HepG2 (cell line): ENCODE data around the gene MPC2. TPM values are rescaled to one million over a fixed set of nuclear protein-coding genes. Genes with fewer than 3 reads are reported as not detected.

ENCODE experiments used
- CEBPB ChIP-seq: IDR thresholded peaks from 2 replicates; pipeline ENCODE4 v1.6.1; 2011; ENCODE audit warnings: low read depth, low read length, improper control_type of control experiment, borderline replicate concordance
- CREBL2 ChIP-seq: sonication (generic); formaldehyde crosslinking; IDR thresholded peaks from 2 replicates; pipeline ENCODE4 v1.8.1; 2023; ENCODE audit warnings: missing genetic modification reagents, mild to moderate bottlenecking, borderline replicate concordance
- HDAC2 ChIP-seq: sonication (generic); formaldehyde crosslinking; IDR thresholded peaks from 2 replicates; pipeline ENCODE4 v1.4.0; 2020; ENCODE audit warnings: missing genetic modification reagents
- MAFG ChIP-seq: sonication (generic); formaldehyde crosslinking; IDR thresholded peaks from 2 replicates; pipeline ENCODE4 v1.5.1; 2020; ENCODE audit warnings: mild to moderate bottlenecking, missing genetic modification reagents
- PPARG ChIP-seq: conservative IDR thresholded peaks from 2 replicates; pipeline ENCODE4 v1.6.1; 2016; ENCODE audit warnings: missing biosample characterization, missing genetic modification reagents
- RBM39 ChIP-seq: fragments of 200-400 bp; formaldehyde crosslinking; IDR thresholded peaks from one replicate; pipeline ENCODE4 v1.6.1; 2018; ENCODE audit warnings: antibody characterized with exemption, mild to moderate bottlenecking, low read depth, low read length; ENCODE audit not compliant: poor library complexity, severe bottlenecking
- RCOR2 ChIP-seq: IDR thresholded peaks from 2 replicates; pipeline ENCODE4 v1.6.1; 2016; ENCODE audit warnings: missing biosample characterization, missing genetic modification reagents
- SMAD3 ChIP-seq: sonication (generic); formaldehyde crosslinking; IDR thresholded peaks from 2 replicates; pipeline ENCODE4 v1.4.0; 2020; ENCODE audit warnings: missing genetic modification reagents
- TRIM24 ChIP-seq: sonication (generic); formaldehyde crosslinking; IDR thresholded peaks from 2 replicates; pipeline ENCODE4 v1.8.0; 2022; ENCODE audit warnings: mild to moderate bottlenecking, missing genetic modification reagents
- ZFYVE20 ChIP-seq: sonication (generic); formaldehyde crosslinking; IDR thresholded peaks from 2 replicates; pipeline ENCODE4 v1.8.0; 2023; ENCODE audit warnings: low read depth, mild to moderate bottlenecking, moderate library complexity, missing genetic modification reagents, borderline replicate concordance
- ZNF138 ChIP-seq: sonication (generic); formaldehyde crosslinking; IDR thresholded peaks from 2 replicates; pipeline ENCODE4 v1.5.0; 2020; ENCODE audit warnings: mild to moderate bottlenecking, low read depth, missing genetic modification reagents
- ZNF264 ChIP-seq: sonication (generic); formaldehyde crosslinking; IDR thresholded peaks from 2 replicates; pipeline ENCODE4 v1.4.0; 2020; ENCODE audit warnings: missing genetic modification reagents
- ZNF292 ChIP-seq: sonication (generic); formaldehyde crosslinking; IDR thresholded peaks from 2 replicates; pipeline ENCODE4 v1.8.1; 2022; ENCODE audit warnings: mild to moderate bottlenecking, low read depth, missing genetic modification reagents, borderline replicate concordance
- ZNF350 ChIP-seq: sonication (generic); formaldehyde crosslinking; IDR thresholded peaks from 2 replicates; pipeline ENCODE4 v1.4.0; 2020; ENCODE audit warnings: mild to moderate bottlenecking, low read depth, missing genetic modification reagents, borderline replicate concordance
- ZNF597 ChIP-seq: sonication (generic); formaldehyde crosslinking; IDR thresholded peaks from 2 replicates; pipeline ENCODE4 v1.5.0; 2020; ENCODE audit warnings: missing genetic modification reagents
- ZNF629 ChIP-seq: sonication (generic); formaldehyde crosslinking; conservative IDR thresholded peaks from 2 replicates; pipeline ENCODE4 v1.5.0; 2020; ENCODE audit warnings: missing genetic modification reagents
- ZSCAN12 ChIP-seq: sonication (generic); formaldehyde crosslinking; IDR thresholded peaks from 2 replicates; pipeline ENCODE4 v1.9.0; 2021; ENCODE audit warnings: mild to moderate bottlenecking, missing genetic modification reagents
- polyA plus RNA-seq, 8 experiments: library from polyadenylated mRNA; depleted of rRNA in 3 of 8; stranded (reverse) in 7 of 8; unstranded in 1 of 8; fragments of >200 nt; fragmentation: Illumina TruSeq in 4 of 8; extraction: Trizol in 4 of 8; gene quantifications; 2 replicates each; pipeline versions ENCODE4 v1.2.1 to v1.2.3, GENCODE V29; 2011 to 2016; ENCODE audit warnings: low read depth in 4 of 8, missing spikeins in 1 of 8, mixed read lengths in 1 of 8; ENCODE audit not compliant: insufficient read depth in 1 of 8
- total RNA-seq, 5 experiments: library from RNA; depleted of rRNA; stranded (reverse); fragments of >200 nt; fragmentation: Illumina TruSeq; extraction: Trizol; gene quantifications; 2 replicates each; pipeline ENCODE4 v1.2.3, GENCODE V29; 2016; ENCODE audit warnings: low read depth in 1 of 5
- TF ChIP-seq, protein P1 (sequence below): sonication (generic); formaldehyde crosslinking; IDR thresholded peaks from 2 replicates; pipeline ENCODE4 v1.4.0; 2020; ENCODE audit warnings: missing genetic modification reagents
- TF ChIP-seq, protein P2 (sequence below): sonication (generic); formaldehyde crosslinking; IDR thresholded peaks from 2 replicates; pipeline ENCODE4 v1.4.0; 2020; ENCODE audit warnings: missing genetic modification reagents, mild to moderate bottlenecking, borderline replicate concordance
- TF ChIP-seq, protein P3 (sequence below): sonication (generic); formaldehyde crosslinking; IDR thresholded peaks from 2 replicates; pipeline ENCODE4 v1.5.0; 2020; ENCODE audit warnings: missing genetic modification reagents
- TF ChIP-seq, protein P4 (sequence below): sonication (generic); formaldehyde crosslinking; IDR thresholded peaks from 2 replicates; pipeline ENCODE4 v1.8.0; 2022; ENCODE audit warnings: mild to moderate bottlenecking, missing genetic modification reagents, moderate library complexity

MPC2 gene
- total and polyA plus RNA-seq, 2 of the 13 experiments (the other 11 are each of a cell fraction or from before 2014, with no cell fraction given): 38.8 to 136 TPM

DNA sequence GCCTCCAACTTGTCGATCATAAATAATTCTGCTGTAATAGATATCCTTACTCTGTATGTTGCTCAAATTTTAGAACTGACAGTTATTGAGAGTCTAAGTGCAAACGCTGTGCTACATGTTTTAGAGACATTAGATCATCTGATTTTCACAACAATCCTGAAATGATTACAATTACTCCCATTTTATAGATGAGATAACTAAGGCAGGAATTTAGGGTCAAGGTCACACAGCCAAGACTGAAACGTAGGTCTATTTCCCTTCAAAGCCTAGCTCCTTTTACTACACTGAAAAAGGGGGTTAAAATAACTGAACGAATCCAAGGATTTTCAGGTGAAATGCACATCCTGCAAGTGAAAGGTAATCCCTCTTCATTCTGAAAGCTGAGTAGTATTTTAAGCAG is 3.1 kb downstream of the MPC2 start (continued):
- TF ChIP-seq RBM39 (no peak), ZNF597 (no peak), CREBL2 (no peak), SMAD3 (CRISPR knock-in tag) (no peak), RCOR2 (CRISPR knock-in tag) (peak; percentile 81; the same call in 1 of the 2 replicates), ZNF264 (CRISPR knock-in tag) (no peak), ZNF629 (CRISPR knock-in tag) (peak; percentile 97), ZFYVE20 (no peak), ZSCAN12 (no peak), TRIM24 (no peak), PPARG (CRISPR knock-in tag) (0 out of 2 replicates have a peak, but pooled peaks have one; percentile 35), CEBPB (no peak), ZNF138 (no peak), ZNF350 (CRISPR knock-in tag) (no peak), HDAC2 (CRISPR knock-in tag) (no peak), MAFG (CRISPR knock-in tag) (no peak), ZNF292 (CRISPR knock-in tag) (no peak)
- TF ChIP-seq, protein P1, sequence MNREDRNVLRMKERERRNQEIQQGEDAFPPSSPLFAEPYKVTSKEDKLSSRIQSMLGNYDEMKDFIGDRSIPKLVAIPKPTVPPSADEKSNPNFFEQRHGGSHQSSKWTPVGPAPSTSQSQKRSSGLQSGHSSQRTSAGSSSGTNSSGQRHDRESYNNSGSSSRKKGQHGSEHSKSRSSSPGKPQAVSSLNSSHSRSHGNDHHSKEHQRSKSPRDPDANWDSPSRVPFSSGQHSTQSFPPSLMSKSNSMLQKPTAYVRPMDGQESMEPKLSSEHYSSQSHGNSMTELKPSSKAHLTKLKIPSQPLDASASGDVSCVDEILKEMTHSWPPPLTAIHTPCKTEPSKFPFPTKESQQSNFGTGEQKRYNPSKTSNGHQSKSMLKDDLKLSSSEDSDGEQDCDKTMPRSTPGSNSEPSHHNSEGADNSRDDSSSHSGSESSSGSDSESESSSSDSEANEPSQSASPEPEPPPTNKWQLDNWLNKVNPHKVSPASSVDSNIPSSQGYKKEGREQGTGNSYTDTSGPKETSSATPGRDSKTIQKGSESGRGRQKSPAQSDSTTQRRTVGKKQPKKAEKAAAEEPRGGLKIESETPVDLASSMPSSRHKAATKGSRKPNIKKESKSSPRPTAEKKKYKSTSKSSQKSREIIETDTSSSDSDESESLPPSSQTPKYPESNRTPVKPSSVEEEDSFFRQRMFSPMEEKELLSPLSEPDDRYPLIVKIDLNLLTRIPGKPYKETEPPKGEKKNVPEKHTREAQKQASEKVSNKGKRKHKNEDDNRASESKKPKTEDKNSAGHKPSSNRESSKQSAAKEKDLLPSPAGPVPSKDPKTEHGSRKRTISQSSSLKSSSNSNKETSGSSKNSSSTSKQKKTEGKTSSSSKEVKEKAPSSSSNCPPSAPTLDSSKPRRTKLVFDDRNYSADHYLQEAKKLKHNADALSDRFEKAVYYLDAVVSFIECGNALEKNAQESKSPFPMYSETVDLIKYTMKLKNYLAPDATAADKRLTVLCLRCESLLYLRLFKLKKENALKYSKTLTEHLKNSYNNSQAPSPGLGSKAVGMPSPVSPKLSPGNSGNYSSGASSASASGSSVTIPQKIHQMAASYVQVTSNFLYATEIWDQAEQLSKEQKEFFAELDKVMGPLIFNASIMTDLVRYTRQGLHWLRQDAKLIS: no peak
- TF ChIP-seq, protein P2, sequence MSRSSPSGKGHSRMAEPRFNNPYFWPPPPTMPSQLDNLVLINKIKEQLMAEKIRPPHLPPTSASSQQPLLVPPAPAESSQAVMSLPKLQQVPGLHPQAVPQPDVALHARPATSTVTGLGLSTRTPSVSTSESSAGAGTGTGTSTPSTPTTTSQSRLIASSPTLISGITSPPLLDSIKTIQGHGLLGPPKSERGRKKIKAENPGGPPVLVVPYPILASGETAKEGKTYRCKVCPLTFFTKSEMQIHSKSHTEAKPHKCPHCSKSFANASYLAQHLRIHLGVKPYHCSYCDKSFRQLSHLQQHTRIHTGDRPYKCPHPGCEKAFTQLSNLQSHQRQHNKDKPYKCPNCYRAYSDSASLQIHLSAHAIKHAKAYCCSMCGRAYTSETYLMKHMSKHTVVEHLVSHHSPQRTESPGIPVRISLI (CRISPR knock-in tag): no peak
- TF ChIP-seq, protein P3, sequence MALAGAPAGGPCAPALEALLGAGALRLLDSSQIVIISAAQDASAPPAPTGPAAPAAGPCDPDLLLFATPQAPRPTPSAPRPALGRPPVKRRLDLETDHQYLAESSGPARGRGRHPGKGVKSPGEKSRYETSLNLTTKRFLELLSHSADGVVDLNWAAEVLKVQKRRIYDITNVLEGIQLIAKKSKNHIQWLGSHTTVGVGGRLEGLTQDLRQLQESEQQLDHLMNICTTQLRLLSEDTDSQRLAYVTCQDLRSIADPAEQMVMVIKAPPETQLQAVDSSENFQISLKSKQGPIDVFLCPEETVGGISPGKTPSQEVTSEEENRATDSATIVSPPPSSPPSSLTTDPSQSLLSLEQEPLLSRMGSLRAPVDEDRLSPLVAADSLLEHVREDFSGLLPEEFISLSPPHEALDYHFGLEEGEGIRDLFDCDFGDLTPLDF: no peak
- TF ChIP-seq, protein P4, sequence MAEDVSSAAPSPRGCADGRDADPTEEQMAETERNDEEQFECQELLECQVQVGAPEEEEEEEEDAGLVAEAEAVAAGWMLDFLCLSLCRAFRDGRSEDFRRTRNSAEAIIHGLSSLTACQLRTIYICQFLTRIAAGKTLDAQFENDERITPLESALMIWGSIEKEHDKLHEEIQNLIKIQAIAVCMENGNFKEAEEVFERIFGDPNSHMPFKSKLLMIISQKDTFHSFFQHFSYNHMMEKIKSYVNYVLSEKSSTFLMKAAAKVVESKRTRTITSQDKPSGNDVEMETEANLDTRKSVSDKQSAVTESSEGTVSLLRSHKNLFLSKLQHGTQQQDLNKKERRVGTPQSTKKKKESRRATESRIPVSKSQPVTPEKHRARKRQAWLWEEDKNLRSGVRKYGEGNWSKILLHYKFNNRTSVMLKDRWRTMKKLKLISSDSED (CRISPR knock-in tag): no peak
